GM12878 (cell line): Measurements from ENCODE around the gene CARD19. TPM values are rescaled to one million over a fixed set of nuclear protein-coding genes. Genes with fewer than 3 reads are reported as not detected.

Experiments
- ATAC-seq: fragments of 200-7000 bp; cut with Tn5 transposase; 3 replicates; pipeline ENCODE4 v1.9.1; 2020; ENCODE audit warnings: mild to moderate bottlenecking, moderate library complexity
- BruUV-seq: library from RNA; stranded (reverse); fragments of 400-500 nt; replicated peaks from 2 replicates; lab custom pipeline; 2021; lab: Mats Ljungman, UMichigan
- CTCF ChIA-PET: fragments of 300-600 bp; sonication (Branson Sonifier 250); formaldehyde crosslinking; extraction: SDS; loops from one replicate; lab custom pipeline; 2021; ENCODE audit warnings: inconsistent platforms; lab: Yijun Ruan, JAX
- POLR2A ChIA-PET: fragments of 350-600 bp; formaldehyde crosslinking; extraction: SDS; loops from one replicate; lab custom pipeline; 2021; ENCODE audit warnings: inconsistent platforms; lab: Charles Lee
- RAD21 ChIA-PET: fragments of 300-600 bp; sonication (Branson Sonifier 250); formaldehyde crosslinking; loops from one replicate; lab custom pipeline; 2023; ENCODE audit warnings: antibody characterized with exemption; ENCODE audit not compliant: unreplicated experiment; lab: Charles Lee
- SMC1A ChIA-PET: fragments of 300-600 bp; sonication (Branson Sonifier 250); formaldehyde crosslinking; loops from one replicate; lab custom pipeline; 2023; ENCODE audit not compliant: unreplicated experiment, uncharacterized antibody; lab: Charles Lee
- DNase-seq: peaks from one replicate; pipeline ENCODE4 v3.0.0-alpha.2; 2011; ENCODE audit warnings: low read depth, low spot score
- FAIRE-seq: peaks from 3 replicates; lab custom pipeline; 2011; peaks lifted over from hg19 to GRCh38; lab: Jason Lieb, UNC
- H2AFZ ChIP-seq: 2 replicates; pipeline ENCODE4 v1.6.0; 2011; ENCODE audit warnings: low read depth, low read length, control low read depth; ENCODE audit not compliant: control insufficient read depth
- H3K27ac ChIP-seq: 2 replicates; pipeline ENCODE4 v1.5.1; 2011; ENCODE audit warnings: control low read depth; ENCODE audit not compliant: control insufficient read depth, insufficient read depth
- H3K27me3 ChIP-seq, 2 experiments: replicated peaks in 1 of 2; 2 replicates each; pipeline versions ENCODE4 v1.6.0 to v1.6.1; 2011; ENCODE audit warnings: low read length in 1 of 2; ENCODE audit not compliant: control insufficient read depth in 2 of 2, insufficient read depth in 2 of 2
- H3K36me3 ChIP-seq, 2 experiments: 2 replicates each; pipeline ENCODE4 v1.5.1; 2011; ENCODE audit warnings: low read length in 1 of 2; ENCODE audit not compliant: control insufficient read depth in 2 of 2, insufficient read depth in 2 of 2
- H3K4me1 ChIP-seq: 2 replicates; pipeline ENCODE4 v1.6.1; 2011; ENCODE audit warnings: mild to moderate bottlenecking, low read length, moderate library complexity, mixed read lengths; ENCODE audit not compliant: control insufficient read depth, insufficient read depth
- H3K4me2 ChIP-seq: 2 replicates; pipeline ENCODE4 v1.6.0; 2011; ENCODE audit warnings: control low read depth; ENCODE audit not compliant: control insufficient read depth, insufficient read depth
- H3K4me3 ChIP-seq: fragments of 200-600 bp; sonication (generic); 2 replicates; pipeline ENCODE4 v1.5.1; 2016
- H3K79me2 ChIP-seq: 2 replicates; pipeline ENCODE4 v1.6.0; 2011; ENCODE audit warnings: low read length; ENCODE audit not compliant: control insufficient read depth, insufficient read depth
- H3K9ac ChIP-seq: 2 replicates; pipeline ENCODE4 v1.8.0; 2011; ENCODE audit warnings: low read length, control low read depth, mixed read lengths; ENCODE audit not compliant: control insufficient read depth, insufficient read depth
- H3K9me3 ChIP-seq: replicated peaks from 3 replicates; pipeline ENCODE4 v1.5.1; 2011; ENCODE audit warnings: mild to moderate bottlenecking, low read length; ENCODE audit not compliant: control insufficient read depth, insufficient read depth
- H4K20me1 ChIP-seq: 2 replicates; pipeline ENCODE4 v1.6.0; 2011; ENCODE audit not compliant: control insufficient read depth, insufficient read depth
- ASH2L ChIP-seq: fragments of 300-600, 200-600 bp; sonication (generic); IDR thresholded peaks from 2 replicates; pipeline ENCODE4 v1.6.1; 2017; ENCODE audit warnings: low read depth, mild to moderate bottlenecking, borderline replicate concordance
- BACH1 ChIP-seq: fragments of 450-650 bp; IDR thresholded peaks from 2 replicates; pipeline ENCODE4 v1.6.1; 2017; ENCODE audit warnings: mild to moderate bottlenecking, borderline replicate concordance
- CEBPB ChIP-seq, 2 experiments: fragments of 150-350 bp in 1 of 2; IDR thresholded peaks; 2 replicates each; pipeline ENCODE4 v1.6.1; 2012 to 2014; ENCODE audit warnings: low read depth in 2 of 2, low read length in 2 of 2, borderline replicate concordance in 1 of 2, inconsistent platforms in 1 of 2
- CHD1 ChIP-seq: IDR thresholded peaks from 2 replicates; pipeline ENCODE4 v1.6.1; 2012; ENCODE audit warnings: low read depth, low read length, improper control_type of control experiment
- CREB1 ChIP-seq: IDR thresholded peaks from 2 replicates; pipeline ENCODE4 v1.6.1; 2012; ENCODE audit warnings: low read depth, mild to moderate bottlenecking, inconsistent platforms
- EZH2 ChIP-seq: IDR thresholded peaks from 2 replicates; pipeline ENCODE4 v1.6.1; 2012; ENCODE audit warnings: low read depth, mild to moderate bottlenecking, control low read depth, inconsistent platforms, low read length, borderline replicate concordance; ENCODE audit not compliant: control insufficient read depth
- HCFC1 ChIP-seq: fragments of 150-350 bp; IDR thresholded peaks from 2 replicates; pipeline ENCODE4 v1.6.1; 2014; ENCODE audit warnings: low read length
- MYB ChIP-seq: fragments of 150-350 bp; IDR thresholded peaks from 2 replicates; pipeline ENCODE4 v1.6.1; 2014; ENCODE audit warnings: mild to moderate bottlenecking, low read depth, low read length, borderline replicate concordance
- NR2F1 ChIP-seq: fragments of 450-650 bp; conservative IDR thresholded peaks from 2 replicates; pipeline ENCODE4 v1.6.1; 2017; ENCODE audit warnings: mild to moderate bottlenecking
- PAX8 ChIP-seq: fragments of 450-650 bp; IDR thresholded peaks from 2 replicates; pipeline ENCODE4 v1.6.1; 2017; ENCODE audit warnings: mild to moderate bottlenecking, moderate library complexity
- SIX5 ChIP-seq: IDR thresholded peaks from 2 replicates; pipeline ENCODE4 v1.6.1; 2011; ENCODE audit warnings: mild to moderate bottlenecking, low read depth, low read length, moderate library complexity; ENCODE audit not compliant: severe bottlenecking
- TCF3 ChIP-seq: IDR thresholded peaks from 2 replicates; pipeline ENCODE4 v1.6.1; 2012; ENCODE audit warnings: low read depth, mild to moderate bottlenecking, low read length, borderline replicate concordance; ENCODE audit not compliant: insufficient read depth
- YBX1 ChIP-seq: fragments of 450-650 bp; IDR thresholded peaks from 2 replicates; pipeline ENCODE4 v1.6.1; 2016; ENCODE audit warnings: antibody characterized with exemption
- ZSCAN29 ChIP-seq: fragments of 450-650 bp; IDR thresholded peaks from 2 replicates; pipeline ENCODE4 v1.6.1; 2017; ENCODE audit warnings: mild to moderate bottlenecking, moderate library complexity
- WGBS: methylation state at CpG from one replicate; pipeline ENCODE4 v1.1.6; 2016; ENCODE audit warnings: low lambda C conversion rate; ENCODE audit not compliant: insufficient replicate concordance, insufficient coverage; ENCODE audit errors: missing lambda C conversion rate; 5-methylcytosine and 5-hydroxymethylcytosine counted together
- in situ Hi-C: fragments of 300-500 bp; cut with MboI; formaldehyde crosslinking; loops from 9 replicates; pipeline ENCODE4 v1.14.3; 2018; ENCODE audit warnings: mixed read lengths
- intact Hi-C: fragments of 100-400 bp; cut with micrococcal nuclease; formaldehyde crosslinking; loops from one replicate; pipeline ENCODE4 v1.14.2; 2022; ENCODE audit not compliant: unreplicated experiment
- polyA plus RNA-seq, 11 experiments: library from polyadenylated mRNA; depleted of rRNA in 4 of 11; unstranded in 6 of 11; stranded (reverse) in 5 of 11; fragments of >200 nt; fragmentation: Nextera tagmentation in 4 of 11; fragmentation: Illumina TruSeq in 1 of 11; extraction: Ambion mirVana in 4 of 11; extraction: Trizol in 1 of 11; gene quantifications; 1 replicate in 1 of 11; 2 replicates in 10 of 11; pipeline versions ENCODE4 v1.2.1 to v1.2.3, GENCODE V29; 2011 to 2016; ENCODE audit warnings: inconsistent platforms in 2 of 11, missing spikeins in 2 of 11, low read depth in 1 of 11
- total RNA-seq, 4 experiments: library from RNA; depleted of rRNA in 3 of 4; stranded (reverse); fragments of >200 nt in 3 of 4; fragmentation: Illumina TruSeq in 1 of 4; extraction: Trizol in 1 of 4; gene quantifications; 2 replicates each; pipeline versions ENCODE4 v1.2.1 to v1.2.3, GENCODE V29; 2013 to 2021
- TF ChIP-seq, protein P1 (sequence below): fragments of 450-650 bp; conservative IDR thresholded peaks from 2 replicates; pipeline ENCODE4 v1.6.1; 2017; ENCODE audit warnings: mild to moderate bottlenecking, moderate library complexity
- TF ChIP-seq, protein P2 (sequence below): IDR thresholded peaks from 2 replicates; pipeline ENCODE4 v1.6.1; 2011; ENCODE audit warnings: borderline replicate concordance, low read depth, mild to moderate bottlenecking, moderate library complexity, low read length; ENCODE audit not compliant: insufficient read depth, poor library complexity, severe bottlenecking
- TF ChIP-seq, protein P3 (sequence below): IDR thresholded peaks from 2 replicates; pipeline ENCODE4 v1.6.1; 2011; ENCODE audit warnings: mild to moderate bottlenecking, low read depth, low read length, moderate library complexity; ENCODE audit not compliant: insufficient replicate concordance

Gene CARD19
- total and polyA plus RNA-seq, 10 of the 15 experiments (the other 5 are each of a cell fraction or from before 2014, with no cell fraction given) = 0.61 to 41.6 (median 19.9) TPM

DNA sequence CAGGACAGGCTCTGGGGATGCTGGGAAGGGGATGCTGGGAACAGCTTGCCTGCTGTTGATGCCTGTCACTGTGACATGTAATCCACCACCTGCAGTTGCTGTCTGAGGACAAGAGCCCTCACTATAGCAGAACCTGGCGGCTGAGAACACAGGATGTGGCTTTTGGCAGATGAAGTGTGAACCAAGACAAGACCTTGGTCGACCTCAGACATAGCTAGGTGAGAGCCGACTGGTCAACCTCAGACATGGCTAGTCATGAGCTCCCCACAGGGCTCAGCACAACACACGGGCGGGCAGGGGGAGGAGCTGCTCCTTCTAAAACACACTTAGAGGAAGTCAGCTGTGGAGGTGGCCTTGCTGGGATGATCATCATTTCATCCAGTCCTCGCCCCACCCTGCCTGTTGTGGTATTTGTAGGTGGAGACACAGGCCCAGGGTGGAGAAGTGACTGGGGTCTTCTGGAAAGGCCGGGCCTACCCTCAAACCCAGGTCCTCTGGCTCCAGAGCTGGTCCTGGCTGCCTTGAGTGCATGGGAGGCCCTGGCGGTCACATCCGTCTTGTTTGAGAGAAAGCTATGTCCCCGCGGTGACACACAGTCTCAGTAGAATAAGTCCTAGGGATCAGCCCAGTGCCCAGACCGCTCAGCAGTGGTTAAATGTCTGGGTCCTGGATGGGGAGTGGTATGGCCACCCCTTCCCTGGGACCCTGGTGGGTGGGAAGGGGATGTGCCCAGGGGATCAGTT is 31.5 kb upstream of the CARD19 start:
- intact Hi-C loops = loop anchor here (1.0 to 2.0 kb wide), 2 partner anchors 31 to 100 kb away; no protein-coding TSS in a partner anchor
- SMC1A ChIA-PET = interaction anchor here (0.6 to 2.0 kb wide), 17 partner anchors 9 to 762 kb away, joined by 3 to 12 read pairs (median 4); no protein-coding TSS in a partner anchor
- peak; percentile 86 for ATAC-seq
- no TSS peak for BruUV-seq
- FAIRE-seq = peak; percentile 99
- CTCF ChIA-PET = interaction anchor here (0.6 to 2.8 kb wide), 12 partner anchors 27 to 208 kb away, joined by 3 to 15 read pairs (median 4); no protein-coding TSS in a partner anchor
- peak; percentile 94 for DNase-seq
- Histone ChIP-seq H3K9me3 (no peaks in the 10 kb centered on the region), H3K4me1 (peaks cover 54% of the 10 kb centered on the region), H3K27ac (peak overlapping the region; percentile 88), H3K36me3 (peaks cover 0 to 4% of the 10 kb centered on the region in 2 experiments; a peak in 3 of 4 replicates), H4K20me1 (no peaks in the 10 kb centered on the region), H2AFZ (peak overlapping the region; percentile 45), H3K27me3 (no peaks in the 10 kb centered on the region), H3K9ac (peak overlapping the region; percentile 93; the same call in 1 of the 2 replicates), H3K4me3 (peak overlapping the region; percentile 65), H3K79me2 (peaks cover 55% of the 10 kb centered on the region), H3K4me2 (peak overlapping the region; percentile 93)
- in situ Hi-C loops = no loop called here
- POLR2A ChIA-PET = interaction anchor here (0.5 to 1.5 kb wide), 13 partner anchors 9 to 509 kb away, joined by 3 to 20 read pairs (median 5); partner anchors contain the start of genes CARD19 and NINJ1
- WGBS = 46% methylated on average over 12 of the region's 12 CpGs
- RAD21 ChIA-PET = interaction anchor here (0.6 to 1.6 kb wide), 15 partner anchors 29 to 390 kb away, joined by 3 to 13 read pairs (median 6); partner anchors contain the start of gene NINJ1
- TF ChIP-seq, protein P1, sequence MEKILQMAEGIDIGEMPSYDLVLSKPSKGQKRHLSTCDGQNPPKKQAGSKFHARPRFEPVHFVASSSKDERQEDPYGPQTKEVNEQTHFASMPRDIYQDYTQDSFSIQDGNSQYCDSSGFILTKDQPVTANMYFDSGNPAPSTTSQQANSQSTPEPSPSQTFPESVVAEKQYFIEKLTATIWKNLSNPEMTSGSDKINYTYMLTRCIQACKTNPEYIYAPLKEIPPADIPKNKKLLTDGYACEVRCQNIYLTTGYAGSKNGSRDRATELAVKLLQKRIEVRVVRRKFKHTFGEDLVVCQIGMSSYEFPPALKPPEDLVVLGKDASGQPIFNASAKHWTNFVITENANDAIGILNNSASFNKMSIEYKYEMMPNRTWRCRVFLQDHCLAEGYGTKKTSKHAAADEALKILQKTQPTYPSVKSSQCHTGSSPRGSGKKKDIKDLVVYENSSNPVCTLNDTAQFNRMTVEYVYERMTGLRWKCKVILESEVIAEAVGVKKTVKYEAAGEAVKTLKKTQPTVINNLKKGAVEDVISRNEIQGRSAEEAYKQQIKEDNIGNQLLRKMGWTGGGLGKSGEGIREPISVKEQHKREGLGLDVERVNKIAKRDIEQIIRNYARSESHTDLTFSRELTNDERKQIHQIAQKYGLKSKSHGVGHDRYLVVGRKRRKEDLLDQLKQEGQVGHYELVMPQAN = 0 out of 2 replicates have a peak, but pooled peaks have one; percentile 50
- TF ChIP-seq NR2F1 (peak; percentile 100), TCF3 (peak; percentile 92), EZH2 (no peak), ASH2L (0 out of 2 replicates have a peak, but pooled peaks have one; percentile 13), PAX8 (no peak), BACH1 (peak; percentile 89), CREB1 (no peak), CEBPB (IDR thresholded peaks at IDR 0.05; ENCODE audit: borderline replicate concordance in 1 of 2, low read depth in 2 of 2, low read length in 2 of 2) (no peak), ZSCAN29 (0 out of 2 replicates have a peak, but pooled peaks have one; percentile 27), SIX5 (no peak), MYB (peak; percentile 33; the same call in 1 of the 2 replicates), YBX1 (no peak), CHD1 (no peak), HCFC1 (peak; percentile 59; the same call in 1 of the 2 replicates)
- TF ChIP-seq, protein P2, sequence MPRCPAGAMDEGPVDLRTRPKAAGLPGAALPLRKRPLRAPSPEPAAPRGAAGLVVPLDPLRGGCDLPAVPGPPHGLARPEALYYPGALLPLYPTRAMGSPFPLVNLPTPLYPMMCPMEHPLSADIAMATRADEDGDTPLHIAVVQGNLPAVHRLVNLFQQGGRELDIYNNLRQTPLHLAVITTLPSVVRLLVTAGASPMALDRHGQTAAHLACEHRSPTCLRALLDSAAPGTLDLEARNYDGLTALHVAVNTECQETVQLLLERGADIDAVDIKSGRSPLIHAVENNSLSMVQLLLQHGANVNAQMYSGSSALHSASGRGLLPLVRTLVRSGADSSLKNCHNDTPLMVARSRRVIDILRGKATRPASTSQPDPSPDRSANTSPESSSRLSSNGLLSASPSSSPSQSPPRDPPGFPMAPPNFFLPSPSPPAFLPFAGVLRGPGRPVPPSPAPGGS = peak; percentile 24
- TF ChIP-seq, protein P3, sequence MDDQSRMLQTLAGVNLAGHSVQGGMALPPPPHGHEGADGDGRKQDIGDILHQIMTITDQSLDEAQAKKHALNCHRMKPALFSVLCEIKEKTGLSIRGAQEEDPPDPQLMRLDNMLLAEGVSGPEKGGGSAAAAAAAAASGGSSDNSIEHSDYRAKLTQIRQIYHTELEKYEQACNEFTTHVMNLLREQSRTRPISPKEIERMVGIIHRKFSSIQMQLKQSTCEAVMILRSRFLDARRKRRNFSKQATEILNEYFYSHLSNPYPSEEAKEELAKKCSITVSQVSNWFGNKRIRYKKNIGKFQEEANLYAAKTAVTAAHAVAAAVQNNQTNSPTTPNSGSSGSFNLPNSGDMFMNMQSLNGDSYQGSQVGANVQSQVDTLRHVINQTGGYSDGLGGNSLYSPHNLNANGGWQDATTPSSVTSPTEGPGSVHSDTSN = peak; percentile 84
